HK-2 (cell line): ENCODE results near the gene HPSE.
A peak's percentile ranks its signal among the peaks of the same experiment; 100 is the strongest.
"Not testable (repeated sequence)": the region's sequence is repeated elsewhere in the genome, so short reads cannot be mapped to it uniquely, and the experiment has no call there.

Source experiments
- DNase-seq: peaks from one replicate; pipeline ENCODE4 v3.0.0-alpha.2; 2018; ENCODE audit not compliant: unreplicated experiment

Gene HPSE

DNA sequence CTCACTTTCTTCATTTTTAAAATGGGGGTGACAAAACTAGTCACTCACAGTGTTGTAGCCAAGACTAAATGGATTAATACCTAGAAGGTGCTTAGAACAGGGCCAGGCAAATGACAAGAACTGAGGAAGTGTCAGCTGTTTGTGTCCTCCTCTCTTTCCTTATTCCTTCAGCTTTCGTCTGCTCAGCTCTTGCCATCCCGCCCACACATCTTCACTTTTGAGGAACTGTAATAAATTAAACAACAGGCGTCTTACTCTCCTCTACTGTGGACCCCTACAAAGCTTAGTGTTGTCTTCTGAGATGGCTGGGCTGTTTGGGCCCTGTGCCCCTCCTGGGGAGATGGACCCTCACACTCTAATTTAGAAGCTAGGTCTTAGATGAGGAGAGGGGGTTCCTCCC lies 2.7 kb downstream of the HPSE start:
- DNase-seq = no peak

DNA sequence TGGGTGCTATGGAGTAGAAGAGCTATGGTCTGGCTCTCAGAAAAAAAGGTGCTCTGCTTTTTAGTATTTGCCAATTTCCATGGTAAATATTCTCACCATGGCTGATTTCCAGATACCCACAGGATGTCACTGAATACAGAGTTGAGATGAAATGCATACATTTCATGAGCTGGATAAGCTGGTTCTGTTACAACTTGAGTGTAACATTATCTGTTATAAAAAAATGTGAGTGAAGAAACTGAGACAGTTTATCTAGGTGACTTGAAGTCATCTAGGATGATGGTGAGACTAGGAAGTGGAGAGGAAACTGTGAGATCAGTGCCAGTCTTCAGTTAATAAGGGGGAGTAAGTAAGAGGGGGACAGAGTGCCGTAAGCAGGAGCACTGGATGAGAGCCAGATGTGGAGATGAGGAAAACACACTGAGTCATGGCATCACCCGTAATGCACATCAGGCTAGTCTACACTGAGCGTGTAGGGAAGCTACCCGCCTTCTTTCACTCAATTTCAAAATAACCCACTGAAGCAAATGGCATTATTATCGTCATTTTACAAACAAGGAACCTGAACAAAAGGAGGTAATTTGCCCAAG lies 5.0 kb downstream of the HPSE start:
- no peak for DNase-seq

DNA sequence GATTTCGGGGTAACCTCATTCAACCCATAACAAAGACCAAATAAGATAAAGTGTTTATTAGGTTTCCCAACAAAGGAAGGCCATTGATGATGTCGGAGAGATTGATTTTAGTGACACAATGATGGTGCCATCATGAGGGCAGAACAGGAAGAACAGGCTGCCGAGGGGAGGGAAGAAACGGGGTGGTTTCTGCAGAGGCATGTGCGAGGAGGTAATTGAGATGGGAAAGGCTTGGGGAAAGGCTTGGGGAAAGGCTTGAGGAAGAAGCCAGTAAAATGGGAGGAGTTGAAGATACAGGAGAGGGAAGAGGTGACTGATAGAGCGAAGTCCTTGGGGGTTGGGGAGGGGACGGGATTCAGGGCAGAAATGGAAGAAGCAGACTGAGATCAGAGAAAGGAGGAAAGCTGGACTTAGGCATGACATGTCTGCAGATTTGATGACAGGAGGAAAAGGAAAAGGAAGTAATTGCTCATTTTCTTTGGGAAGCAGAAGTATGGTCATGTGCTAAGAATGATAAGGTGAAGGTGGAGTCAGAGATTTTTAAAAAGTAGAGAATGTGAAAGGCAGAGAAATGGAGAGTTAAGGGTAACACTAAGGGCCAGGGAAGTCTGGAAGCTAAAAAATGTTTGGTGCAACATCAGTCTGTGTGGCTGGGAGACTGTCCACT lies 6.0 kb downstream of the HPSE start:
- no peak for DNase-seq

DNA sequence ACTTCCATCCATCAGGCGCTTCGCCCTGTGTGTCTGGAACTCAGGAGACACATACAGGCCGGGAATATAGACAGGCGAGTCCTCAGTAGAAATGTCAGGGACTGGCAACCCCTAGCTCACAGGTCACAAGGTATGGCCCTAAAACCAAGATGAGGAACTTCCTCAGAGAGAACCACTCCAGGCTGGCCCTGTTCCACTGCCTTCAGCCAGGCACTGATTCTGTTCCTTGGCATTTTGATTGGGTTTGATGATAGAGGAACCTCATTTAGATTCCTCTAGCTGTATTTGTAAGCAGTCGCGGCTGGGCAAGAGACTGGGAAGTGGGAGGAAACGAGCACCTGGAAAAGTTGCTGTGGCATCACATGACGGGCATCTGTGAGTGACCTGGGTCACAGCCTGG lies 8.1 kb downstream of the HPSE start:
- no peak for DNase-seq

DNA sequence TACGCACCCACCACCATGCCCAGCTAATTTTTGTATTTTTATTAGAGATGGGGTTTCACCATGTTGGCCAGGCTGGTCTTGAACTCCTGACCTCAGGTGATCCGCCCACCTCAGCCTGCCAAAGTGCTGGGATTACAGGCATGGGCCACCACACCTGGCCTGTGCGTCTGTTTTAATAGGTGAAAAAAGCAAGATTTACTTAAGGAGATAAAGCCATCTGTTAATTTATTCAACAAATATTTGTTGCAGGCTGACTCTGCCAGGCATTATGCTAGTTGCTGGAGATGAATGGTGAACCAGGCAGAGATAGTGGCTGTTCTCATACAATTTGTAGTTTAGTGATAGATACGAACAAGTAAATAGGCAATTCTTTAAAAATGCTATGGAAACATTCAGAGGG lies 9.3 kb downstream of the HPSE start:
- not testable (repeated sequence) for DNase-seq

DNA sequence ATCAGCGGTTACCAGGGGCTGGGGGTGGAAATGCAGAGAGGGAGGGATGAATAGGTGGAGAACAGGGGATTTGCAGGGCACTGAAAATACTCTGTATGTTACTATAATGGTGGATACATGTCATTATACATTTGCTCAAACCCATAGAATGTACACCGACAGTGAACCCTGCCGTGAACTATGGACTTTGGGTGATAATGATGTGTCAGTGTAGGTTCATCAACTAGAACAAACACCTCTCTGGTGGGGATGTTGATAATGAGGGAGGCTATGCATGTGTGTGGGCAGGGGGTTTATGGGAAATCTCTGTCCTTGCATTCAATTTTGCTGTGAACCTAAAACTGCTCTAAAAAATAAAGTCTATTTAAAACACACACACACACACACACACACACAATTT lies 11.5 kb downstream of the HPSE start:
- DNase-seq = no peak

DNA sequence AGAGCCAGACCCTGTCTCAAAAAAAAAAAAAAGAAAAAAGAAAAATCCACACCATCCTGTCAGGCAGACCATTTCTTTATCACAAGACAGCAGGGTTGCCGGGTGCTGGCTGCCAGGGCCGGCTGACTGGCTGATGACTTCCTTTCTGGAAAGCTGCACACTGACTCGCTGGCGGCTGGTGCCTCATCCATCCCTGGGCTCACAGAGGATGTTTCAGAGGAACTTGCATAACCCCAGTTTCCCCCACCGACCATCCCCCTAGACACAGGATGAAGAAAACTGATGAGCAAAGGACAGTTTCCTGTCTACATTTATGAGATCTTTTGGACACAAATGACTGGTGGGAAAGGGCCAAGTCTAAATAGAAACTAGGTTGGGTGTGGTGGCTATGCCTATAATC lies 14.1 kb downstream of the HPSE start:
- DNase-seq = peak; percentile 74

DNA sequence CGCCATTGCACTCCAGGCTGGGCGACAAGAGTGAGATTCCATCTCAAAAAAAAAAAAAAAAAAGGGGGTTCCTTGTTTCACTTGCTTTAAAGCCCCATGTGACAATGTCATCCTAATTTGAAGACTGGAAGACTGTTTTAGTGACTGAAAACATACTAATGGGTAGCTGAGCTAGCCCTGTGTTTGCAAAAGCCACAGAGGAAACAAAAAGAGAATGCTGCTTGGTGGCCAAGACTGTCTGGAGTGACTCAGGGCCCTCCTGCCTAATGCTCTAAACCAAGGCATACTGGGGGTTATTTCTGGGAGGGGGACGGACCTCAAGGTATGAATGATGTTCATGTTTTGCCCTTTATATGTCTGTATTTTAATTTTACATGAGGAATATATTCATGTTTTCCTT lies 16.0 kb downstream of the HPSE start:
- no peak for DNase-seq

DNA sequence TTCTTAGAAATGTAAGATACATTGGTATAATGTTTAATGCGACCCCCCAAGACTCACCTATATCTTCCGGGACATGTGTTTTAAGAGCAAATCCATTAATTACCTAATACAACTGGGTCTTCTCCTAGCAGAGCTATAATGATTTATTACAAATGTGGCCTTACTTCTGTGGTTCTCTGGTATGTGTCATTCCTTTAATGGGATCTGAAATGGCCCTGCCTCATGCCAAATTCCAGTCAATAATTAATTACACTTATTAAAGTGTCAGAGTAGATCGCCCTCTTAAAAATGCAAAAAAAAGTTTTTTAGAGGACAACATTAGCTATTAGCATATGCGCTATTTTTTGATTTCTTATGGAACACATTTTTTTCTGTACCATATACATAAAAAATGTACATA lies 17.0 kb downstream of the HPSE start:
- DNase-seq = no peak

DNA sequence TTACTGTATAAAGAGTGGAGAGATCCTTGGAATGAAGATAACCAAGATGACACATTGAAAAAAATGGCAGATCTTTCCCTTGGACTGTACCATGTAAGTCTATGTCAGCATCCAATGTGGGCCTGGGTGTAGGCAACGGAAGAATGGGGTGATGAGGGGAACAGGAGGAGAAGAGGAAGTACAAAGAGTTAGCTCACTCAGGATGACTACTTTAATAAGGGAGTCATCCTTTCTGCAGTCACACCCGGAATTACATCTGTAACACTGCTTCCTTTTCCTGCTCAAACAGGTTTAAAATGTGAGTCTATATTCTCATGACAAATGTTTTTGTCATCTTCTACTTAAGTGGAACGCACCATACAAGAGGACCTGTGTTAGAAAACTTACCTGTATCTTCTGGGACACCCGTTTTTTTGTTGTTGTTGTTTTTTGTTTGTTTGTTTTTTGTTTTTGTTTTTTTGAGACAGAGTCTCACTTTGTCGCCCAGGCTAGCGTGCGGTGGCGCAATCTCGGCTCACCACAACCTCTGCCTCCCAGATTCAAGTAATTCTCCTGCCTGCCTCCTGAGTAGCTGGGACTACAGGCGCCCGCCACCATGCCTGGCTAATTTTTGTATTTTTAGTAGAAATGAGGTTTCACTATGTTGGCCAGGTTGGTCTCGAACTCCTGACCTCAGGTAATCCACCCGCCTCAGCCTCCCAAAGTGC lies 18.0 kb downstream of the HPSE start:
- DNase-seq = no peak

DNA sequence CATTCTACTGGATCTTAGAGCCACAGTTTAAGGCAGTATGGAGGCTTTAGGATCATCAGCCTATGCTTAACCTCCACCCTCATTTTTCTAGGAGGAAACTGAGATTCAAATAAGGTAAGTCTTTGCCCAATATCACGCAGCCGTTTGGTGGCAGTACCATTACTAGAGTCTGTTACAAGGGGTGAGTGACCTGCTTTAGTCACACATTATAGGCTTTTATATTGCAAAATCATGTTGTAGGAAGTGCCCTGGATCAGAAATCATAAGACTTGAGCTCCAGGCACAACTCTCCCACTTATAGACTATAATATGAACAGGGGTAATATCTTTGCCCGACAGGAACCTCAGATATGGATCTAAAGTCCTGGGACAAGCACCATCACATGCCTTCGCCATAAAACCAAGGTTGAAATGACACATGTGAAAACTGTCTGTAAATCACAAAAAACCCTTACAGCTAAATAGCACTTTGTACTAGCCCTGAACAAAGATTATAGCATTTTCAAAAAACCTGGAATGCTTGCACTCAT lies 19.2 kb downstream of the HPSE start:
- no peak for DNase-seq

DNA sequence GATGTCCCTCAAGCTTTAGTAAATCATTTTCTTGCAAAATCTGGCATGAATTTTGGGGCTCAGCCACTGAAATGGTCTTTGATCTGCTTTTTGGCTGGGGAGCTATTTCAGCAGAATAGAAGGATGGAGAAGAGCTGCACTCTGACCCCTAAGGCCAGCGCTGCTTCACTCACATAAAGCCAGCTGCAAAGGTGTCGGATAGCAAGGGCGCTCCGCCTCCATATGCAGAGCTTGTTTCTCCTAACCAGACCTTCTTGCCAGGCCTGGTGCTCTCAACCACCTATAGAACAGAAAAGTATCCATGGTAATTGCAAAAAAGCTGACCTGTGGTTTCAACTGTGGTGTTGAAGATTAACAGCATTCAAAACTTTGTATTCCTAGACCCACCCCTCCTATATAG lies 26.0 kb downstream of the HPSE start:
- DNase-seq = no peak

DNA sequence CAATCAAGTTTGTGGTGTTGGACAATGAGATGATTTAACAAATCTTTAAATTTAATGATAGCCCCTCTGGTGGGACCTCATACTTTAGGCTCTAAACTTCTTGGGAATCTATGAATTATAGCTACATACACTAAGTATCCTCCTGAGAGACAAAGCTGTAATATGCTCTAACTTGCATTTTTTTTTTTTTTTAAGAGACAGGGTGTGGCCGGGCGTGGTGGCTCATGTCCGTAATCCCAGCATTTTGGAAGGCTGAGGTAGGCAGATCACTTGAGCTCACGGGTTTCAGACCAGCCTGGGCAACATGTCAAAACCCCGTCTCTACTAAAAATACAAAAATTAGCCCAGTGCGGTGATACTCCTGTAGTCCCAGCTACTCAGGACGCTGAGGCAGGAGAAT lies 26.7 kb downstream of the HPSE start:
- no peak for DNase-seq

DNA sequence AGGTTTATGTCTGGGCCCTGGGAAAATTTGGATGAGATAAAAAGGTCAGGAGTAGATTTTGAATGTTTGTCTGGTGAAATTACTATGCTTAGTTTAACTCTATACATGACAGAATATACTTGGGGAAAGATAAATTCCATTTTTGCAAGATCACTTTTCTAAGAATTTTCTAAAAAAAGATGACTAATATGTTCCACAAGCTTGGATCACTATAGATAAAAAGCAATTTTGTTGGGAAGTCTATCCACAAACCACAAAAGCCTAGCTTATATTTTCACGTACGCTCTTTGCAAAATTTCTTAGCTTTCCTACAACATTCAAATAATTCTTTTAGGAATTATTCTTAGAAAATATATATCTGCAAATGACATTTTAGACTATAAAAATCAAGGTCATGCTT lies 29.5 kb downstream of the HPSE start:
- no peak for DNase-seq

DNA sequence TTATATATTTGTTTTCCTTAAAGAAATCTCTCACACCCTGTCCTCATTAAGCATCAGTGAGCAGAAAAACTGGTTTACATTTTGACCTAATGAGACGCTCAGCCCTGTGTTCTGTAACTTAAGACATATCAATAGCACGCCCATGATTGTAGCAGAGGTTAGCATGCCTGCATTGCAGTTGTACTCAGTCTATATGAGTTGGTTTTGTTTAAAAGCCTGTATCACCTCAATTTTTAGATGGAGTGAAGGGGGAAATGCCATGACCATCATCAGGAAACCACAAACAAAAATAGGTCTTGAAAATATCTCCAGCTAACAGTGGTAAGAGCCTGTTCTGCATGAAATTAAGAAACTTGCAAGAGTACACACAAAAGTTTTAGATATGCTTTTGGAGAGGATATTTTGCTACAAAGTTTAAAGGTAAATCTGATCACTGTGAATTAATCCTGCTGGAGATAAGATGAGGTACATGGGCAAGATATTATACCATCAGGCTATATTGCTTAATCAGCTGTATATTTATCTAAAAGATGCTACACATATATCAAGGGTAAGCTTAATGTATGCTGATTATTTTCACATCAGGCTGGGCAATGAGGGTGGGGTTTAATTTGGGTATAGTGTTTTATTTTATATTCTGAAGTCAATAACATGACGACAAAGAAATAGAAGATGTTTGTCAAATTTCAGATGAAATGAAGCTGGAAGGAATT lies 36.9 kb downstream of the HPSE start:
- DNase-seq = no peak

DNA sequence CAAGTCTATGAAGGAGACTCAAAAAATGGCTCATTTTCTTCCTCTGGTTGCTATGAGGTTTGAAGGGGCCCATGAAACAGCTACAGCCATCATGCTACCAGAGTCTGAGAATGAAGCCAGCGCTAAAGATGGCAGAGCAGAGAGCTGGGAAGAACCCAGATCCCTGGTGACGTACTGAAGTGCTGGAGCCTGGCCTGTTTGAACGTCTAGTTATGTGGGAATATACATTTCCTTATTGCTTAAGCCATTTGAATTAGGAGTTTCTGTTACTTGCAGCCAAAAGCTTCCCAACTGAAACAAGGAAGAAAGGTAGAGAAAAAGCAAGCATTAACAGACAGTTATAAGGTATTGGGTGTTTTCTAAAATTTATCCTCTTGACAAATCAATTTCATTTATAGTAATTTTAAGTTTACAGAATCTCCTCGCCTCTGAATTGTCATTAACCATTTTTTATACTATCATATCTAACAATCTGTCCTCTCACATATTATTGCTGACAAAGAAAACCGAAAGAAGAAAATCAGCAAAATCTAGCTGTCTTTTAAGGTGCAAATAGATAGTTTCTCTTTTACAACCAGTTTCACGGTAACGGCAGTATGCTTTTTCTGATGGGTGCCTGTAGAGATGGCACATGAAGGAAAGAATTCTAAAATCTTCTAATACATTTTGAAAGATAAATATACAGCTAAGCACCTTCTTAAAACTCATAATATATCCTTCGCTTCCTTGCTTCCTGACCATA lies 41.2 kb downstream of the HPSE start:
- no peak for DNase-seq

DNA sequence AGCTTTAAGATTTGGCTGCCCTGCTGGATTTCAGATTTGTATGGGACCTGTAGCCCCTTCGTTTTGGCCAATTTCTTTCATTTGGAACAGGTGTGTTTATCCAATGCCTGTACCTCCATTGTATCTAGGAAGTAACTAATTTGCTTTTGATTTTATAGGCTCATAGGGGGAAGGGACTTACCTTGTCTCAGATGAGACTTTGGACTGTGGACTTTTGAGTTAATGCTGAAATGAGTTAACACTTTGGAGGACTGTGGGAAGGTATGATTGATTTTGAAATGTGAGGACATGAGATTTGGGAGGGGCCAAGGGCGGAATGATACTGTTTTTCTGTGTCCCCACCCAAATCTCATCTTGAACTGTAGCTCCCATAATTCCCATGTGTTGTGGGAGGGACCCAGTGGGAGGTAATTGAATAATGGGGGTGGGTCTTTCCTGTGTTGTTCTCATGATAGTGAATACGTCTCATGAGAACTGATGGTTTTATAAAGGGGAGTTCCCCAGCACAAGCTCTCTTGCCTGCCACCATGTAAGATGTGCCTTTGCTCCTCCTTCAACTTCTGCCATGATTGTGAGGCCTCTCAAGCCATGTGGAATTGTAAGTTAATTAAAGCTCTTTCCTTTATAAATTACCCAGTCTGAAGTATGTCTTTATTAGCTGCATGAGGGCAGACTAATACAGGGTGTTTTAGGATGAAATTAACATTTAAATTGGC lies 44.4 kb downstream of the HPSE start:
- not testable (repeated sequence) for DNase-seq

DNA sequence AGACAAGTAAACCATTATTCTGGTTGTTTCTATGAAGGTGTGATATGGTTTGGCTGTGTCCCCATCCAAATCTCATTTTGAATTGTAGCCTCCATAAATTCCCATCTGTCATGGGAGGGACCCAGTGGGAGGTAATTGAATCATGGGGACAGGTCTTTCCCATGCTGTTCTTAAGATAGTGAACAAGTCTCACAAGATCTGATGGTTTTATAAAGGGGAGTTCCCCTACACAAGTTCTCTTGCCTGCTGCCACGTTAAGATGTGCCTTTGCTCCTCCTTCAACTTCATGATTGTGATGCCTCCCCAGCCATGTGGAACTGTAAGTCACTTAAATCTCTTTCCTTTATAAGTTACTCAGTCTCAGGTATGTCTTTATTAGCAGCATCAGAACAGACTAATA lies 46.3 kb downstream of the HPSE start:
- not testable (repeated sequence) for DNase-seq

DNA sequence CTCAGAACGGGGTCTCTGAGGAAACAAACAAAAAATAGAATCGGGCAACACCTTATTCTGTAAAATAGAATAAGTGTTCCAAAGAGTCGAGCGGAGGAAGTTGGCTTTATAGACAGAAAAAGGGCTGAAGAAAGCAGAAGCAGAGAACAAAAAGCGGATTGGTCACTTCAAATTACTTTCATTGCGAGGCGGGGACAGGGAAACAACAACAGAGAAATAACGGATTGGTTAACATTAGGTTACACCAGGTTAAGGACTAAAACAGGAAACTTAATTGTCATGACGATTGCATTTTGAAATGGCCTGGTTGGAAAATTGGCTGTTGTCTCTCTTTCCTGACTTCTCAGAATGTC lies 49.6 kb downstream of the HPSE start:
- DNase-seq = peak; percentile 8

DNA sequence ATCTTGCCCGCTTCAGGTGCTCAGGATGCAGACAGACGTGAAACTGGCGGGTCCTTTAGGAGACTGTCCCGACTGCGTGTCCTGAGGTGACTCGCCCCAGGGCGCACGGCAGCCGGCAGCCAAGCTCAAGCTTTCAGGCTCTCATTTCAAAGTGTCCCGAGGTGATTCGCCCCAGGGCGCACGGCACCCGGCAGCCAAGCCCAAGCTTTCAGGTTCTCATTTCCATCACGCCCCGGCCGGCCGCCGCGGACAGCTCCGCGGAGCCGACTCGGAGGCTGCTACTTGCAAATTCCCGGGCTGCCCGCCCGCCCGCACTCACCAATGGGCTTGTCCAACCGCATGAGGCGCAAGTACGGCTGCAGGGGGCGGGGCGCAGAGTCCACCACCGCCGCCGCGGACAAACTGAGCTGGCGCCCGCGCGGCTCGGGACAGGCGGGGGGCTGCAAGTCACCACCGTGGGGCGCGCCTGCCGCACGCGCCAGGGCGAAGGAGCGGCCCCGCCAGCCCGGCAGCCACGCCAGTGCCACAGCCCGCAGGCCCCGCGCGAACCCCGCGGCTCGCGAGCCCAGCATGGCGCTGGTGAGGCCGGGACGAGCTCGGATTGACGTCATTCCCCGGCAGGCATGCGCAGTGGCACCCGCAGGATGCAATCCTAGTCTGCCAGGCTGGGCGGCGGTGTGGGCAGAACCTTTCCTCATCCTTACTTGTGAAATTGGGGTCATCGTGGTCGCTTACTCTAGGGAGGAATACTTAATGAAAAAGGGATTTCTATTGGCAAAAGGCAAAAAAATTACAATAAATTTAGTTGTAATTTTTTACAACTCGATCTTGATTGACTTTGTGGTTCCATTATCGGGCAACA lies 50.2 kb downstream of the HPSE start, which contains the start of gene COQ2:
Gene COQ2 (minus strand): TSS at position 606 of the 862 bp plus-strand sequence. CDS start 34 bp downstream, at position 572.
- DNase-seq = peak; percentile 96
